DMS 273 (cell line): ENCODE data around the gene CD300LB.
"Not testable (repeated sequence)": the region's sequence is repeated elsewhere in the genome, so short reads cannot be mapped to it uniquely, and the experiment has no call there.

Source experiments
- DNase-seq: peaks from one replicate; lab custom pipeline; 2025; ENCODE audit not compliant: unreplicated experiment; lab: John Stamatoyannopoulos, UW

Gene CD300LB

DNA sequence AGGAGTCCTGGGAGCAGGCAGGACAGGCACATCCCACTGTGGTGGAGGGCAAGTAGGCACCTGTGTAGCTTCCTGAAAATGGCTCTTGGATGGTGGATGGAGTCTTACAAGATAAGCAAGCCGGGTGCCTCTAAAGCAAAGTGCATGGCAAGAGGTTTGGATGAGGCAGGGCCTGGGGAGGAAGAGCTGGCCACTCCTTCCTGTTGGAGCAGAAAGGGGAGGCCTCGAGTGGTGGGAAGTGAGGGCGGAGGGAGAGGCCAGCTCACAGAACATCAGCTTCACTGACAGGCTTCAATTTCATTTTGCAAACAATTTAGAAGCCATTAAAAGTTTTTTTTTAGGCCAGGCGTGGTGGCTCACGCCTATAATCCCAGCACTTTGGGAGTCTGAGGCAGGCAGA, 33.8 kb downstream of the CD300LB start:
- DNase-seq = no peak

DNA sequence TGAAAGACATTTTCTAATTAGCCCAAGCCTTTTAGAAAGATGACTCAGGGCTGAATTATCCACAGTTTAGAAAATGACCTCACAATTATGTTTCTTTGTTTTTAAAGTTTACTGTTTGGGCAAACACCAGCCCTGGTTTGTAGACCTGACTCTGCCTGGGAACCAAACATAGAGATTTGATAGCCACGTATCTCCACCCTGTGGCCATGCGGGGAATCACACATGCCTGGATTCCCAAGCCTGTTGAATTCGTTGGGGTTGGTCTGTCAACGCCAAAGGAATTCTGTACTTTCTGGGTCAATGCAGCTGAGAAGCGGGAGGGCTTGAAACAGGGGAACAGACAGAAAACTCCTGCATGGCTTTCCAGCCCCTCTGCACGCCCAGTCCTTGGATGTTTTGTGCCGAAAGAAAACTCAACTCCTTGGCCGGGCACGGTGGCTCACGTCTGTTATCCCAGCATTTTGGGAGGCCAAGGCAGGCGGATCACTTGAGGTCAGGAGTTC, 37.9 kb downstream of the CD300LB start:
- DNase-seq = peak; percentile 88

GRCh38 chr17:74491626-74492025, 39.6 kb downstream of the CD300LB start:
- no peak for DNase-seq

GRCh38 chr17:74490716-74491115, 40.6 kb downstream of the CD300LB start:
- no peak for DNase-seq

DNA sequence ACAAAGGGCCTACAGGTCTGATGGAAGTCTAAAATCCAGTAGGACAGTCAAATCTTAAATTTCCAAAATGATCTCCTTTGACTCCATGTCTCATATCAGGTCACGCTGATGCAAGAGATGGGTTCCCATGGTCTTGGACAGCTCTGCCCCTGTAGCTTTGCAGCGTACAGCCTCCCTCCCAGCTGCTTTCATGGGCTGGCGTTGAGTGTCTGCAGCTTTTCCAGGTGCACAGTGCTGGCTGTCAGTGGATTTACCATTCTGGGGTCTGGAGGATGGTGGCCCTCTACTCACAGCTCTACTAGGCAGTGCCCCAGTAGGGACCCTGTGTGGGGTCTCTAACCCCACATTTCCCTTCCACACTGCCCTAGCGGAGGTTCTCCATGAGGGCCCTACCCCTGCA, 43.0 kb downstream of the CD300LB start:
- not testable (repeated sequence) for DNase-seq

DNA sequence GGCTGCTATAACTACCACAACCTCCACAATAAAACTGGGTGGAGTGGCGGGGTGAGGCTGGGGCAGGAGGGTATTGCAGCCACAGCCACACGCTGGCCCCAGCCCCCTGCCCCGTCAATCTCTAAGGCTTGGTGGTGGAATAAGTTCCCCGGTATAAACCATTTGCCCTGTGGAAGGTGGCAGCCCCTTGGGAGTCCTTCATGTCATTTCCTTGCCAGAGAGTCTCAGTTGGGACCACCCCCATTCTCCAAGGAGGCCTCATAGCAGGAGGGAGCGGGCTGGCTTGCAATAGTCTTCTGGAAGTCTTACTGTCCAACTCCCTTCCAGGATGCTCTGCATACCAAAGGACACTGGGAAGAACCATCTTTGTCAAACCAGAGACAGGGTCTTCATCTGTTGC, 45.4 kb downstream of the CD300LB start:
- DNase-seq = no peak

GRCh38 chr17:74485022-74485743, 46.1 kb downstream of the CD300LB start:
- DNase-seq = no peak

DNA sequence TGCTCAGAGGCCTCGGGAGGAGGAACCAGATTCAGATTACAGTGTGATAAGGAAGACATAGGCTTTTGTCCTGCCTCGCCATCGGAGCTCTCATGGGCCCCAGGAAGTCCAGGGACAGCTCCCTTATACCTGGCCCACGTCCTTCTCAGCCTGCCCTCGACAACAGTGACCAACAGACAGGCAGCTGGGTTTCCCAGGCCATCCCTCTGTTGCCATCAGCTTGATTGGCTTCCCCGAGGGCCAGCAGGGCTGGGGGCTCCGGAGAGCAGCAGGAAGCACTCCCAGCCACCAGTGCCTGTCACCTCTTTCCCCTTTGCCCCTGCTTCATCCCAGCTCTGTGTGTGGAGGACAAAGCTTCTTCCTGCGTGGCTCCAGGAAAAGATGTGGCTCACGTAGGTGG, 47.2 kb downstream of the CD300LB start:
- DNase-seq = no peak

- DNase-seq = no peak
Measured at GRCh38 chr17:74481621-74482020, 49.7 kb downstream of the CD300LB start.

- no peak for DNase-seq
Measured at GRCh38 chr17:74480290-74480689, 51.0 kb downstream of the CD300LB start.

- DNase-seq = no peak
Measured at GRCh38 chr17:74478420-74479100, 52.7 kb downstream of the CD300LB start.

GRCh38 chr17:74477411-74477810, 53.9 kb downstream of the CD300LB start:
- no peak for DNase-seq

DNA sequence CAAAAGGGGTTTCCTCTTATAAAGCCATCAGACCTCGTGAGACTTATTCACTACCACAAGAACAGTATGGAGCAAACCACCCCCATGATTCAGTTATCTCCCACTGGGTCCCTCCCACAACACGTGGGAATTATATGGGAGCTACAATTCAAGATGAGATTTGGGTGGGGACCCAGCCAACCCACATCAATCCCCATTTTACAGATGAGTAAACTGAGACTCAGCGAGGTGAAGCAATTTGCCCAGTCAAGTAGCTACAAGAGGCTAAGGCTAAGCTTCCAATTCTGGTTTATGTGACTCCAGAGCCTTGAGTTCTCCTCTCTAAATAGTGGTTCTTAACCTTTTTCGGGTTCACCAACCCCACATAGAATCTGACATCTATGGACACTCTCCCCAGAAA, 56.1 kb downstream of the CD300LB start:
- no peak for DNase-seq

DNA sequence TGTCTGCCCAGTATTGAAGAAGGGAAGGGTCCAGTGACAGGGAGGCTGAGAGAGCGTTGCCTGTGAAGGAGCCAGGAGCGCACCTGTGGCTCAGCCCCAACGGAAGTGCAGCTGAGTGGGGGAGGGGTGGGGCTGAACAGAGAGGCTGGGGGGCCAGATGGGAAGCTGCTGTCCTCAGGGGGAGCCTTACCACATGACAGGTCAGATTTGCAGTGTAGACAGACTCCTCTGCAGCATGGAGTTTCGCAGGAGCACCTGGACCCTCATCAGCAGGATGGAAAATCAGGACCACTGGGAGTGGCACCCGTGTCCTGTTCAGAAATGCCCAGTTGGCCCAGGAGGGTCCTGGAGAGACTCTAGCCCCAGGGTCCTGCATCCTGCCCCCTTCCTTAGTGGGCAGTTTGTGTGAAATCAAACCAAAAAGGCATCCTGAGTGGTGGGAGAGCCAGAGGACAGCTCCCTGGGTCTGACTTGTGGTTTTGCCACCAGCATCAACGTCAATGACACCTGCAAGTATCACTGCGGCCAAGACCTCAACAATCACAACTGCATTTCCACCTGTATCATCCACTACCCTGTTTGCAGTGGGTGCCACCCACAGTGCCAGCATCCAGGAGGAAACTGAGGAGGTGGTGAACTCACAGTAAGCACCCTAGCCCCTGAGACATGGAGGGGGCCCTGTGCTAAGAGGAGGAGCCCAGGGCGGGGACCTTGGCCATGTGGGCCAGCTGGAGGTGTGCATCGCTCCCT, 57.1 kb downstream of the CD300LB start:
- no peak for DNase-seq

GRCh38 chr17:74473294-74473693, 58.0 kb downstream of the CD300LB start:
- no peak for DNase-seq

DNA sequence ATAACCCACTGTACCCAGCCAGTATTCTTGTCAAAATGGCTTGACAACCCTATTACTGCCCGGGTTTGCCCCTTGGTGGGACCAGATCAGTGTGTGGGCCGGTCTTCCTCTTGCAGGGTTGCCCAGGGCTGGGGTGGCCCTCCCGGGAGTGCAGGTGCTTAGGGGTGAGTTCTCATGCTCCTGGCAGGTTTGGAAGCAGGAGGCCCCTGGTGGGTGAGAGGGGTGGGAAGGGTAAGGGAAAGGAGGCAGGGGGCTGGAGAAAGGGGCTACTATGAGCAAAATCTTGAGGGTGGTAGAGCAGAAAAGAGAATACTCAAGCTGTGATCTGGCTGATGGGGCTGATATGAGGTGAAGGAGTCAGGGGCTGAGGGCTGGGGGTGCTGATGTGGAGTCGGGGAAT, 58.4 kb downstream of the CD300LB start:
- DNase-seq = no peak

GRCh38 chr17:74471341-74471740, 59.9 kb downstream of the CD300LB start:
- DNase-seq = no peak
